DMS53 treated with DMSO at 0.1 percent for 48 hours (cell line): ENCODE results near the gene ZKSCAN4.

ENCODE experiments used
- DNase-seq: peaks from one replicate; lab custom pipeline; 2025; ENCODE audit not compliant: unreplicated experiment; lab: John Stamatoyannopoulos, UW

The ZKSCAN4 gene

DNA sequence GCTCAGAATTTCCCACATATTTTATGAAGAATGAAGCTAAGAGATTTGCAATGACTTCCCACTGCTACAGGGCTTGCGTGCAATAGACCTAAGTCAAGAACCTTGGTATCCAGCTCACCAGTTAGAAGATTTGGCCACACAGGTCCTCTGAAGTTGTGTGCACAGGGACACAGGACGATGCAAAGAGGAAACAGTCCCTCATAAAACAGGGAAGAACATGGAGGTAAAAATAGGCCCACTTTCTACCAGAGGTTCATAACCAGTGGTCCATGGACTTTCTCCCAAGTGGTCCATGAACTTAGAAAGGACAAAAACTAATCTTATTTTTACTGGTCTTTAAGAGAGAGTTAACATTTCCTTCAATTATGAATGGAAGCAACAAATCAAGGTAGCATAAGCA, 1.3 kb downstream of the ZKSCAN4 start:
- DNase-seq: no peak

DNA sequence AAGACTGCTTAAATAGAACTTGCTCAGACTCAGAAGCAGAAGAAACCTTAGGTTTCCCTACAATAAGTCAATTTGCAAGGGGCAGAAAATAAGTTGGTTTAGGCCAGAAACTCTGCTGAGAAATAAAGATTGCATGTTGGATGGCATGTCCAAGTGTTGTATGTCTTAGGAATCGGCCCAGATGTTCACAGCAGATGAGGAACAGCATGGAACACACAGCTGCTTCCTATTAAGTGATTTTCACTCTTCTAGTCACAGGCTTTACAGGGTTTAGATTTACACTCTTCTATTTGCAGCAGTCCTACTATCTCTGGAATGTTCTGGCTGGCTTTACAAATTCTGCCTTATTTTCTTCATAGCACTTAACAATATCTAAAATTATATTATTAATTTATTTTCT, 3.2 kb downstream of the ZKSCAN4 start:
- DNase-seq: no peak

DNA sequence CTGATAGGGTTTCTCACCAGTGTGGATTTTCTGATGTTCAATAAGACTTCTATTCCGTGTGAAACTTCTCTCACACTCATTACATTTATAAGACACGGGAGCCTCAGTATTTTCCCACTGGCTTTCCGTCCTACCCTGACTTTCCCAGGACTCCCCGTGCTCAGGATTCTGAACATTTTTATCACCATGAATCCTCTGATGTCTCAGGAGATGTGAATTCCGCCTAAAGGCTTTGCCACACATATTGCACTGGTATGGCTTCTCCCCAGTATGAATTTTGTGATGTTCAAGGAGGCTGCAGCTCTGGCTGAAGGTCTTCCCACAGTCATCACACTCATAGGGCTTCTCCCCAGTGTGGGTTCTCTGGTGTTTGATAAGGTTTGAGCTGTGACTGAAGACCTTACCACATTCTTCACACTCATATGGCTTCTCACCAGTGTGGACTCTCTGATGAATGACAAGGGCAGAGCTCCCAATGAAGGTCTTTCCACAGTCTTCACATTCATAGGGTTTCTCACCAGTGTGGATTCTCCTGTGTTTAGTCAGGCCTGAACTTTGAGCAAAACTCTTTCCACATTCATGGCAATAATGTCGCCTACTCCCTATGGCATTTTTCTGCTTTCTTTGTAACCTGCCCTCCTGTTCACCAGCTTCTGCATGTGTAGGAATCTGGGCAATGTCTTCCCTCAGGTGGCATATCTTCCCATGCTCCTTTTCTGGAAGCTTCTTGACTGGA, 6.7 kb downstream of the ZKSCAN4 start:
- DNase-seq: no peak

DNA sequence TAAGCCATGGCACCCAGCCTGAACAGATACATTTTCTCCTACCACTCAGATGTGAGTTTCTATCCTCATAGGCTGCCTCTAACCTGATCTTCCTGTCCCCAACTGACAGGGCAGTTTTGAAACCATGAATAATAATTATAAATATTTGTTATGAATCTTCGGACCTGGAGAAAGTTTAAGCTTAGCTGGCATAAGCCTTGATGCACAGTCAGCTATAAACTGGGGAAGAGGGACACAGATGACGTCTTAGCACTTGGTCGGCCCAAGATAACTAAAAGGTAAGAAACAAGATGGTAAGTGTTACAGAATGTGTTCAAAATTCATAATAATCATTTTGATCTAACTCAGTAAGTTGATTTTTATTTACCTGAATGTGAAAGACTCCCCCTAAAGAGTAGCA, 8.1 kb downstream of the ZKSCAN4 start:
- DNase-seq: no peak

DNA sequence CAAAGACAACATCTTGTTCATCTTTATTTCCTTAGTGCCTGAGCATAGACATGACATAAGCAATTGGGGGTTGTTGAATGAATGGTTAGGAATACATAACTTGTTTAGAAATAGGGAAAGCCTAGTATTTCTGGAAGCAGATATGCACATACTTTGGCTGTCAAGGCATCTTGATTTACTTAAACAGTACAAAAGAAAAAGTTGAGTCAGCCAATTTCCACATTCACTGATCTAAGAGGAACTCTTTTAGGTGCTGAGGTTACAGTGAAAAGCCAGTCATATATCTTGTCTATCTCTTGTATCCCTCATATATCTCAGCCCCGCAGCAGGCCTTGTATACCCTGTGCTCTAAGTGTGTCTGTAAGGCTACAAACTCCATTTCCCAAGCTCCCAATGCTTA, 11.6 kb downstream of the ZKSCAN4 start:
- no peak for DNase-seq

DNA sequence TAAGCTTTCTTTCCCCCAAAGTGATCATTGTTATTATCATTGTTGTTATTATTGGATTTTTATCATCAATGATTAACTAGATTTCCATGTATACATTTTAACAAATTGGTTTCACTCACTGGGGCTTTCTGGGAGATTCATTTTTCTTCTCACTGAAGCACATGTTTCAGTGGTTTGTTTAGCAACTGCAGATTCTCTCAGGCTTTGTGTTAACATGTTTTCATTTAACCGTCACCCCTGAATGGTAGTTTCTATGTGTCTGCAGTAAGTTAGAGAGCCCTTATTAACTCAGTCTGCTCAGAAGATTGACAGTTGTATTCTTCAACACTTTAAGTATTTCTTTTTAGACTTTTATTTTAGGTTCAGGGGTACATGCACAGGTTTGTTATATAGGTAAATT, 12.4 kb downstream of the ZKSCAN4 start:
- DNase-seq: no peak

DNA sequence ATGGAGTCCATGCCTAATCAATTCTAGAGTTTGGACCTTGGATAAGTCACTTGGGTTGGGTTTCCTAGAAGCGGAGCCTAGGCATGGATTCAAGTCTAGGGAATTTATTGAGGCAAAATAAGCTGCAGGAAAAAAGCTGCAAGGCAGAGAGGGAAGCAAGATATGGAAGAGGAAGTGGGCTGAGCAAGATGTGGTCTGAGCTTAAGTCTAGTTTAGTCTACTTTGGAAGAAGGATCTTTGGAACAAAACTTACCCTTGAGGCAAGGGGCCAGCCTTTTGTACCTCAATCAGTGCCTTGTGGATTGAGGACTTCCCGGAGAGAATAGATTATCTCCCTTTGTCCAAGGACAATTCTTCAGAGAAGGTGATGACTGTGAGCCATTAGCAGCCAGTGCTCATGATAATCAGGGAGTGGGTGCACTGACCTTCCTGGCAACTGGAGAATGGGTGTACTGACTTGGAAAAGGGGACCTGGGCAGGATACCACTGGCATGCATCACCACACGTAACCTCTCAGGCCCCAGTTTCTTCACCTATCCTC, 16.1 kb downstream of the ZKSCAN4 start:
- DNase-seq: no peak

DNA sequence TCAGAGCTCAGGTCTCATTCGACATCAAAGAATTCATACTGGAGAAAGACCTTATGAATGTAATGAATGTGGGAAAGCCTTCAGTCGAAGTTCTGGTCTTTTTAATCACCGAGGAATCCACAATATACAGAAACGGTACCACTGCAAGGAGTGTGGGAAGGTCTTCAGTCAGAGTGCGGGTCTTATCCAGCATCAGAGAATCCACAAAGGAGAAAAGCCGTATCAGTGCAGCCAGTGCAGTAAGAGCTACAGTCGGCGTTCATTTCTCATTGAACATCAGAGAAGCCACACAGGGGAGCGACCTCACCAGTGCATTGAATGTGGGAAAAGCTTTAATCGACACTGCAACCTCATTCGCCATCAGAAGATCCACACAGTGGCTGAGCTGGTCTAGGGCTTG, 19.3 kb downstream of the ZKSCAN4 start:
- no peak for DNase-seq

DNA sequence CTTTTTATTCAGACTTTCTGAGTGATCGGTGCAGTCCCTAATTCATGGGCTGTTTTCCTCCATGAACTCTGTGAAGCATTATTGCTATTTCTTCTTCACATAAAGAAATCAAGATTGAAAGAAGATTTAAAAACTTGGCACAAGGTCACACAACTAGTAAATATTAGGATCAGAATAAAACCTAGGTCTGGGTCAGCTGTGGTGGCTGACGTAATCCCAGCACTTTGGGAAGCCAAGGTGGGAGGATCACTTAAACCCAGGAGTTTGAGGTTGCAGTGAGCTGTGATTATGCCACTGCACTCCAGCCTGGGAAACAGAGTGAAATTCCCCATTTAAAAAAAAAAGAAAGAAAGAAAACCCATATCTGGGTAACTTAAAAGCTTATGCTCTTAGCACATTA, 25.6 kb downstream of the ZKSCAN4 start:
- DNase-seq: no peak

DNA sequence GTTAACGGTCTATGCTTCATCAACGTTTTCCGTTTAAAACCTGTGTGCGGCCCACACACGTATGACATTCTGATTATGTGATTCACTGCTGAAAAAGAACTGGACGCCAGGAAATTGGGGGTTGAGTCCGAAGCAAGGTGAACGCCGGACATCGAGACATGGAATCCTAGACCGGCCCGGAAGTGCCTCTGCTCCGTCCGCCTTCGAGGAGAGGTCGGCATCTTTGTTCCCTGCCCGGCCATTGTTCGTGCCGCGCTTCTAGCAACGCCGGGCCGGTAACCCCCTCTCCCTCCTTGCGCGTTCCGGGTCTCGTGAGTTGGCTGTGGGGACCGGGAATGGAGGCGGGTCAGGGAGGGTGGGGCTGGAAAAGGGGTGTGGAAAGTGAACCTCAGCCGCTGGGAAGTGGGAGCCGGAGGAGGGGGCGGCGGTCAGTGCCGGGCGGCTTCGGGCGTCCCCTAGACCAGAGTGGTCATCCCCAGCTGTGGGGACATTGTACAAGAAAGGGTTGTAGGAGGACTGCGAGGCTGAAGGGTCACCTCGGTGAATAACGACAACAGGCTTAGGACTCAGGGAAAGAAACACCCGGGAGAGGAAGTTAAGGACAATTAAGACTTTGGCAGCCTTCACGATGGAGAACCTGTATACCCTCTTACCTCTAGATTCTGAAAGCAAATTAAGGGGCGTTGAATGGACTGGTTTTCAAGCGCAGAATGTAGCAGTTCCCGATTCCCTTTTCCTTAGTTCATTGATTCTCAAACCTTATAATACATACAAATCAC, 26.8 kb downstream of the ZKSCAN4 start, which contains the start of gene ZSCAN9:
ZSCAN9 (plus strand) TSS at position 220 of the 779 bp plus-strand sequence. CDS start 1,810 bp downstream, outside the sequence.
- DNase-seq: peak; percentile 80

DNA sequence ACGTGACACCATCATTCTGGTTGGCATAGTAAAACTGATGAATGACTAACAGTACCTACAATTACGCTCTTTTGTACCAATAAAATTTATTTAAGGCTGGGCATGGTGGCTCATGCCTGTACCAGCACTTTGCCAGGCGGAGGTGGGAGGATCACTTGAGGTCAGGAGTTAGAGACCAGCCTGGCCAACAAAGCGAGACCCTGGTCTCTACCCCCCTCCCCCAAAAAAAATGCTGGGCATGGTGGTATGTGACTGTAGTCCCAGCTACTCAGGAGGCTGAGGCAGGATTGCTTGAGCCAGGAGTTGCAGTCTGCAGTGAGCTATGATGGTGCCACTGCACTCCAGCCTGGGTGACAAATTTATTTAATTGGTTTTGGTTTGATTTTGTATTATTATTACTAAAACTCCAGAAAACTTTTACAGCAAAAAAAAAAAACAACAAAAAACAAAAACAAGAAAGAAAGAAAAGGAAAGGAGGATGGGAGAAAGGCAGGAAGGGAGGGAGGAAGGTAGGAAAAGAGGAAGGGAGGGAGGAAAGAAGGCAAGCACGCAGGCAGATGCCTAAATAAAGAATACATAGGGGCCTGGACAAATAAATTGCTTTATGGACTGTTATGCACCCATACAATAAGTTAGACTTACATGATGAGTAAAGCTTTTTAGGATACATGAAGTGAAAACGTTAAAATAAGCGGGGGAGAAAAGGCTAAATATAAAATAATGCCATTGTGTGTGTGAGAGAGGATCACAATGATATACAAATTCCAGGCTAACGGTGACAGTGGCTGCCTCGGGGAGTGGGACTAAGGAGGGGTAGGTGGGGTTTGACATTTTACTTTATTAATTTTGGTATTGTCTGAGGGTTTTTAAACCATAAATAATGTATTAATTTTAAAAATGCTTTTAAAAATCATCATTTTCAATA, 27.7 kb downstream of the ZKSCAN4 start:
- no peak for DNase-seq

DNA sequence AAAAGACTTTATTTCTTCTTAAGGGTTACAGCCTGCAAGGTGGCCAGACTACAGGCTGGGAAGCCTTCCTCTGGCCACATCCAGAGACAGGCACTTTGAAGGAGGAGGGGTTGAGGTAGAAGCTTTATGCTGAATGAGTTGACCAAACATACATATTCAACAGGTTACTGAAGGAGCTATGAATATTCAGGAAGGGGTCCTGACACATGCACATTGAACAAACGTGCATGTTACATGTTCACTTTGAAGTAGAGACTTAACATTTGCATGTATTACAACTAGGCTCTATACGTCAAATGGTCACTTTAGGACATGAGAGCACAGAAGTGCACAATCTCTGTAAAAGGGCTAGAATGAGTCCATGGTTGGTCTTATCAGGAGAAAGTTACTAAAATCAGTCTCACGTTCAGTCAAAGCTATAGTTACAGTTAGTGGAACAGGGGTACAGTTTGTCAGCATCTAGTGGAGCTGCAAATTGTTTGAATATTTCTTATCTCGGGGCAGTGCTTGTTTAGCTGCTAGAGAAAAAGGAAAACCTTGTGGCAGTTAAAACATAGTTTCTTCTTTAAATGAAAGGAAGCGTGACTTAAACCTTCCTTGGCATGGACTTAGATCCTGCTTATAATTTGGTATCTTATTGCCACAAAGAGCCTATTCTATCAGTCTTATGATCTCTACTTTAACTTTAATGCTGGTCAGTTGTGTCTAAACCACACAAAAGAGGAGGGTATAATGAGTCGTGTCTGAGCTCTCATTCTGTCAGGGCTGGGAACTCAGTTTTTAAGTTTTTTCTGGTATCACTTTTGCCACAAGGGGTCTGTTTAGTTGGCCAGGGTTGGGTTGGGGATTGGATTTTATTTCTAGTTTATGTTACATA, 31.6 kb downstream of the ZKSCAN4 start:
- DNase-seq: no peak

DNA sequence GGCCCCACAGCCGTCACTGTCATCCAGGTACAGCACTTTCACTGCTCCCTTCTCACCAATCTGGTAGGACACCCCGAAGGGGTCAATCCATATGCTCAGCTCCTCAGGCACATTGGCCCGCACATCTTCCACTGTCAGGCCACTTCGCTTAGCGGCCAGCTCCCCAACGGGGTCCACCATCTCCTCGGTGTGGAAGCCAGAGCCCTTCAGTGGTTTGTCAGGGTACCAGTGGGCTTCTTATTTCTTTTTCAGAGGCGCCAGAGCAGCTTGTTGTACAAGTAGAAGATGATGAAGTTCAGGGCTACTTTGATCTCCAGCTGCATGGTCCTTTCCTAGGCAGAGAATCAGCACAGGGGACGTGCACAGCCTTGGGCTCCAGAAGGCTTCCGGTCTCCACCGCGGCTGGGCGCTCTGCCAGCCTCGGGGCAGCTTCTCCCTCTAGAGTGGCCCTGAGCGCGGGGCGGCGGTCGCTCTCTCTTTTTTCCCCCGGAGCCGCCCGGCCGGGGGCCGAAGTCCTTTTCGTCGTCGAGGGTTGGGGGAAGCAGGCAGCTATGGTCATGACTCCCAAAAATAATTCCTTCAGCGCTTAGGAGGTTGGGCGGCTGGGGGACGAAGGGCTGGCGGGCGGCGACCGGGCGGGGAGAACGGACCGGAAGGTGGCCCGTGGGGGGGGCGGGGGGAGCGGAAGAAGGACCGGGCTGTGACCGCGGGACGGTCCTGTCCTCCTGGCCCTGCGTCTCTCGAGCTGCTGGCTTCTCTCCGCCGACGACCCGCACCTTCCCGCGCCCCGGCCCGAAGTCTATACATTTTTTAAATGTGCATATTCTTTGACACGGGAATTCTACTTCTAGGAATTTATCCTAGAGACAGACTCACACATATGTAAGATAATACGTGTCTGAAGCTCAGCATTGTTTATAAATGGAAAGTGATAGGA, 33.5 kb downstream of the ZKSCAN4 start:
- peak; percentile 69 for DNase-seq

DNA sequence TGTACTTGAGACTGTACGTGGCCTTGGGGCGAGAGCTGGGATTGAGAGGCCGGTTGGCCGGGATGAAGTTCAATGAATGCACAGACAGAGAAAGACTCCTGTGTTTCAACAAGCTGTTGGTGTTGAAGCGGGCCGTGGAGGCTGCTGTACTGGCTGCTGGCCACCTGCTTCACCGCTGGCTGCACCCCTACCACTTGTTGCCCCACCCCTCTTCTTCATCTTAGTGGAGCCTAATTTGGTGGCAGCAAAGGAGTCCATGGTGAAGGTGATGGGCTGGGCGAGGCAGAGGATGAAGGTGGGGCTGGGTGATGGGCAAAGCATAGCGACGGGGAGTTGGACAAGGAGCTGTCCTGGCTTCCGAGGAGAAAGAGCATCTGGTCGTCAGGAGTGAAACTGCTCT, 34.2 kb downstream of the ZKSCAN4 start:
- DNase-seq: no peak

DNA sequence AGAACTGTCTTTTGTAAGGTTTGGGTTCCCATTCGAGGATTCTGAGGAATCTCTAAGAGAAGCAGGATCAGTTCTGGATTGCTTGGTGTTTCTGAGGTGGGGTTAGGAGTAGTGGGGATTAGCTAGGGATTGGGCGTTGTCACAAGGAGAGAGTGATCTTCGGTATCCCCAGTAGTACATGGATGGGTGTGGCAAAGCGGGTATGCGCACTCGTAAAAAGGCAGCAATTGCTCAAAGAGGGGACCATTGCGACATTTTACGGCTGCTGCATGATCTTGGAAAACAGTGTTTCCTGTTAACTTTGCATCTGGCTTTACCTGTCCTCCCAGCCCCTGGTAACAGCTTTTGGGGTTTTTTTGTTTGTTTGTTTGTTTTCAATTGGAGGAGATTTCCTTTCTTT, 36.6 kb downstream of the ZKSCAN4 start:
- no peak for DNase-seq

DNA sequence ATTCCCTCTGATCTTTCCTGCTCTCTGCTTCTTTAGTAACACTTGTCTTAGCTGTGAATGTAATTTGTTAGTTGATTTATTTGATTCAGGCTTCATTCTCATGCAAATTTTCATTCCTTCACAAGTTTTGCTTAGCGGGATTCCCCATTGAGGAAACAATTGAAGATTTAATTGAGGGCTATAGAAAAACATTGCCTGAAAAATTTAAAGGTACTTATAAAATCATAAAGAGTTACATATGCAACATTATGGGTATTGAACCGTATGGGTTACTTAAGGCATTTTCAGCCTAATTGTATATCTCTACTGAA, 38.9 kb downstream of the ZKSCAN4 start:
- DNase-seq: no peak

DNA sequence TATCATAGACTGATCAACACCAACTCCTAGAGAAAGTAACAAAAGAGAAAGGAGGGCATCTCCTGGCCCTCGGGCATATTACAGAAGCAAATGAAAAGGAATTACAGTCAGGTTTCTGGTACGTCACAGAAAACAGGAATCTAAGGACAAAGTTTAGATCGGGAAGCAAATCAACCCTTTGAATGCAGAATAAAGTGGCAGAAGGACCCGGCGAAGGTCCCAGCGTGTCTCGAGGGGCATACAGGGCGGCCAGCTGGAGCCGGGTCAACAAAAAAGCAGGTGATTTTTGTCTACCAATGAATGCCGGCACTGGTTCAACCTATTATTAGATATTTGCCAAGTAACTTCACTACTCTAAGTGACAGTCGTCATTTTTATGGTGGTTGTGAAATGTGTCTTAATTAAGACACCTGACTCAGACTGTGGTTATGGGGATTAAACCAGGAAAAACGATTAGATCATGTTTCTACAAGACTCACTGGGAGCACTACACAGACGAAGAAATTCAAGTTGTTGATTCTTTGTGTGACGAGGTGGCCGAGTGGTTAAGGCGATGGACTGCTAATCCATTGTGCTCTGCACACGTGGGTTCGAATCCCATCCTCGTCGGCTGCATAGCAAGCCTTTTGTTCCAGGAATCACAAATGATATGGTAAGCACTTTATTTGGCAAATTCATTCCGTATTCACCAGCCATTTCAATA, 39.4 kb downstream of the ZKSCAN4 start:
- peak; percentile 84 for DNase-seq

DNA sequence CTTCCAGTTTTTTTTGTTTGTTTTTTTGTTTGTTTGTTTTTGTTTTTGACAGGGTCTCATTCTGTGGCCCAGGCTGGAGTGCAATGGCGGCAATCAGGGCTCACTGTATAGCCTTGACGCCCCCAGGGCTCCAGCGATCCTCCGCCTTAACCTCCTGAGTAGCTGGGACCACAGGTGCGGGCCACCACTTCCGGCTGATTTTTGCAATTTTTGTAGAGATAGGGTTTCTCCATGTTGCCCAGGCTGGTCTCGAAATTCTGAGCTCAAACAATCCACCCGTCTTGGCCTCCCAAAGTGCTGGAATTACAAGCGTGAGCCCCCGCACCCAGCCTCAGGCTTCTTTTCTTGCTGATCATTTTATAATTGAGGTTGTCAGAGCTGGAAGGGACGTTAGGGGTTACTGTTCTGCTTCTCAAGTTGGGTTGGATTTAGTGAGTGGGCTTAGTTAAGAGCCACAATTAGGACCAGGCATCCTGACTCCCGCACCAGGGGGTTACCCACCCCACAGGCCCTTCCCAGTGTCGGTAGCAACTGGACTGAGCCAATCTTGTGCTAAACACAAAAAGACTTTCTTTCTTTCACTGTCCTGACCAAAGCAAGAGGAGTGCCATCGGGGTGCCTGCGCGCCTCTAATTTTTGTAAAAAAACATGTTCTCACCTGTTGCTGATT, 40.1 kb downstream of the ZKSCAN4 start:
- DNase-seq: no peak
